ENCODE measurements around the gene ABLIM1. TPM values are rescaled to one million over a fixed set of nuclear protein-coding genes. Genes with fewer than 3 reads are reported as not detected.
A peak's percentile ranks its signal among the peaks of the same experiment; 100 is the strongest.

ABLIM1 gene
- total and polyA plus RNA-seq, 10 donors, result 11.0 to 59.4 (median 38.7) TPM

DNA sequence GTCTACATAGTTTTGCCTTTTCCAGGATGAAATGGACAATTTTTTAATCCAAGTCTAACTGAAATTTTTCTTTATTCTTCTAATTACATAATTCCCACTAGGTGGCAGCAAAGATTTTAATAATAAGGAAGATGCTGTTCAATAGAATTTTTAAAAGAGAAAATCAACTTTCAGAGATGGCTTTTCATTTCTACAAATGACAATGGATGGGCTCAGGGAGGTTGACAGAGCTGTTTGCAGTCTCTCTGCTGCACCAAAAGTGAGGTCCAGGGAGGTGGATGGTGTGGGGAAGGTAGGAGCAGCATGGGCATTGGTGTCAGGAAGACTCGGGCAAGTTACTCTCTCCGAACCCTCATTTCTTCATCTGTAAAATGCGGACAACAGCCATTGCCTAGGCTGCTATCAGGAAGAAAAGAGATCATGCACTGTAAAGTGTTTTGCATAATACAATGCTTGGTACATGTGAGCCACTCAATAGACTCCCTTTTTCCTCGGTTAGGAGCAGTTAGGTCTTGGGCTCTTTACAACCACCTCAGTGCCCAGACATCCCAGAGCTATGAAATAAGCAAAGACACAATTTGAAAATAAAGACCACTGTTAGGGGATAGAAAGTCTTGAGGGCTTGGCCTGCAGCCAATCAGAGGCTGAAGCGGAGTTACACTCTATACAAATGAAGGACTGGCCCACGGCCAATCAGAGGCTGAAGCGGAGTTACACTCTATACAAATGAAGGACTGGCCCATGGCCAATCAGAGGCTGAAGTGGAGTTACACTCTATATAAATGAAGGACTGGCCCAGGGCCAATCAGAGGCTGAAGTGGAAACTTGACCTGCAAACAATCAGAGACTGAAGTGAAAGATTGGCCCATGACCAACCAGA is 107.1 kb downstream of the ABLIM1 start:
- Histone ChIP-seq H3K9me3 (no peaks in the 10 kb centered on the region), H3K27ac (peak overlapping the region in 1 of 8 donors; percentile 33), H3K36me3 (no peaks in the 10 kb centered on the region), H3K4me1 (peaks cover 0 to 36% (median 2%) of the 10 kb centered on the region in 6 donors), H3K27me3 (replicated peaks in 1 of 7) (no peaks in the 10 kb centered on the region), H3K4me3 (peak overlapping the region in 2 of 8 donors; percentile 23 to 41)
- 61 to 79% (median 72%) methylated on average over 7 of the region's 7 CpGs for WGBS, 5 donors
- DNase-seq, result no peak
- intact Hi-C loops (cut with DNase I; ENCODE audit: low total_unique reads), result loop anchor here (5.0 kb wide), 2 partner anchors 231 to 581 kb away; no protein-coding TSS in a partner anchor
- TF ChIP-seq, protein P1, sequence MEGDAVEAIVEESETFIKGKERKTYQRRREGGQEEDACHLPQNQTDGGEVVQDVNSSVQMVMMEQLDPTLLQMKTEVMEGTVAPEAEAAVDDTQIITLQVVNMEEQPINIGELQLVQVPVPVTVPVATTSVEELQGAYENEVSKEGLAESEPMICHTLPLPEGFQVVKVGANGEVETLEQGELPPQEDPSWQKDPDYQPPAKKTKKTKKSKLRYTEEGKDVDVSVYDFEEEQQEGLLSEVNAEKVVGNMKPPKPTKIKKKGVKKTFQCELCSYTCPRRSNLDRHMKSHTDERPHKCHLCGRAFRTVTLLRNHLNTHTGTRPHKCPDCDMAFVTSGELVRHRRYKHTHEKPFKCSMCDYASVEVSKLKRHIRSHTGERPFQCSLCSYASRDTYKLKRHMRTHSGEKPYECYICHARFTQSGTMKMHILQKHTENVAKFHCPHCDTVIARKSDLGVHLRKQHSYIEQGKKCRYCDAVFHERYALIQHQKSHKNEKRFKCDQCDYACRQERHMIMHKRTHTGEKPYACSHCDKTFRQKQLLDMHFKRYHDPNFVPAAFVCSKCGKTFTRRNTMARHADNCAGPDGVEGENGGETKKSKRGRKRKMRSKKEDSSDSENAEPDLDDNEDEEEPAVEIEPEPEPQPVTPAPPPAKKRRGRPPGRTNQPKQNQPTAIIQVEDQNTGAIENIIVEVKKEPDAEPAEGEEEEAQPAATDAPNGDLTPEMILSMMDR (IDR thresholded peaks at IDR 0.05 in 8 of 11, conservative IDR thresholded peaks at IDR 0.05 in 3 of 11), result peak in 10 of 11 experiments; percentile 6 to 64 (median 53)
- TF ChIP-seq POLR2A (IDR thresholded peaks at IDR 0.05), result no peak

DNA sequence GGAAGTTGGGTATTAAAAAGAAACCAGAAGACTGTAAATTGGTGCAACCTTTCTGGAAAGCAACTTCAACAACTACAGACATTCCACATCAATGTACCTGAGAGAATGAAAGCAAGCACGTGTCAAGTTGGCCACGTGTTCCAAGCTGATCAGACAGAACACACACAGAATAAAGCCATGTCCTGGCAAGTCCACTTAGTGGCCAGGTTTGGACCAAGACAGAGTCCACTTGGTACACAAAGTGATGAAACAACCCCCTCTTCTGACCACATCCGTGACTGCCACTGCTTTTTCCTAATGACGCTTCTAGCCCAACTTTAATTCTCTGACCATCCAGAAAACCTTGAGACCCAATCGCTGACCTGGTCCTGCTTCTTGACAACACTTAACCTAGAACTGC is 109.4 kb downstream of the ABLIM1 start:
- Histone ChIP-seq H3K27ac (no peak overlapping the region), H3K4me1 (peaks cover 9 to 60% (median 20%) of the 10 kb centered on the region in 6 donors)
- no peak for DNase-seq

DNA sequence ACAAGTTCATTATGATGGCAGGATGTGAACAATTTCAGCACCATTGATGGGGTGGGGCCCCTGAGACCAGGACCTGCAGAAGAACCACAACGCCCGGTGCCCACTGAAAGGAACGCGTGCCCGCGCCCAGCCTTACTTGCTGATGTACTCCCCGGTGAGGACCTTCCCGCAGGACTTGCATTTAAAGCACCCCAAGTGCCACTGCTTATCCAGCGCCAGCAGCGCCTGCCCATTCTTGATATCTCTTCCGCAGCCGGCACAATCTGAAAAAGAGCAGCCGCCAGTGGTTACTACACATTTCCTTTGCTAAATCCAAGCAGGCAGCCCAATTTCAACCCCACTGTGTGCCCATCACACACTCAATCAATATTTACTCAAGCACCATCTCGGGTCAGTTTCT is 110.6 kb downstream of the ABLIM1 start:
- no peaks in the 10 kb centered on the region for H3K9me3 ChIP-seq
- TF ChIP-seq POLR2A (IDR thresholded peaks at IDR 0.05) (no peak), POLR2AphosphoS5 (IDR thresholded peaks at IDR 0.05) (no peak)
- TF ChIP-seq, protein P1 (IDR thresholded peaks at IDR 0.05 in 8 of 11, conservative IDR thresholded peaks at IDR 0.05 in 3 of 11), result no peak
- peak; percentile 81 for DNase-seq
- intact Hi-C loops (cut with DNase I; ENCODE audit: low total_unique reads), result loop anchor here (5.0 kb wide), 2 partner anchors 75 to 155 kb away; no protein-coding TSS in a partner anchor
- H3K4me1 ChIP-seq, result peaks cover 17 to 71% (median 31%) of the 10 kb centered on the region in 6 donors
- peak overlapping the region in 1 of 8 donors; percentile 30 for H3K4me3 ChIP-seq
- no peaks in the 10 kb centered on the region for H3K27me3 ChIP-seq (replicated peaks in 1 of 7)
- H3K27ac ChIP-seq, result no peak overlapping the region
- WGBS, 5 donors, result 72 to 89% (median 77%) methylated on average over 14 of the region's 14 CpGs
- peaks cover 0 to 7% (median 0%) of the 10 kb centered on the region in 6 donors for H3K36me3 ChIP-seq

More for the DNA sequence above, 109.4 kb downstream of the ABLIM1 start:
- H3K4me3 ChIP-seq, result no peak overlapping the region
- no peaks in the 10 kb centered on the region for H3K9me3 ChIP-seq
- no peak for TF ChIP-seq POLR2AphosphoS5 (IDR thresholded peaks at IDR 0.05)
- no peak for TF ChIP-seq POLR2A (IDR thresholded peaks at IDR 0.05)
- TF ChIP-seq, protein P1 (IDR thresholded peaks at IDR 0.05 in 8 of 11, conservative IDR thresholded peaks at IDR 0.05 in 3 of 11), result peak in 9 of 11 experiments; percentile 9 to 58 (median 41)
- 57 to 78% (median 64%) methylated on average over 5 of the region's 5 CpGs for WGBS, 5 donors
- H3K36me3 ChIP-seq, result peaks cover 0 to 7% (median 0%) of the 10 kb centered on the region in 6 donors
- intact Hi-C loops (cut with DNase I; ENCODE audit: low total_unique reads), result loop anchor here (5.0 kb wide), 2 partner anchors 76 to 154 kb away; no protein-coding TSS in a partner anchor
- no peaks in the 10 kb centered on the region for H3K27me3 ChIP-seq (replicated peaks in 1 of 7)

DNA sequence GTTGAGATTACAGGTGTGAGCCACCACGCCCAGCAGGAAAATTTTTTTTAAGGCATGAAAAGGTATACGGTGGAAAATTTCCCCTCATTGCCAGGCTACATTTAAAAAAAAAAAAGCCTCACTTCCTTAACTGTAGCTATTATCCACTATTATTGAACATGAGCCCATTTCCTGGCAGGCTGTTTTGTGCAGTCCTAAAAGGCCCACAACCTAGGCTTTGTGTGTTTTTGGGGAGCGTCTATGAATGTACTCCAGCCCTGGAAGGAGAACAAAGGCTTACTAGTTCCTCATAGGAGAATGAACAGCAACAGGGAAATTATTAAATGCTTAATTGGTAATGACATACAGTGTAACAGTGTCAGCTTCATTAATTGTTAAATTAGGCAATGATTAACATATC is 111.0 kb downstream of the ABLIM1 start:
- no peak for DNase-seq
- 72 to 78% (median 77%) methylated on average over 3 of the region's 3 CpGs for WGBS, 5 donors
- peaks cover 0 to 7% (median 0%) of the 10 kb centered on the region in 6 donors for H3K36me3 ChIP-seq
- H3K4me3 ChIP-seq, result no peak overlapping the region
- no peaks in the 10 kb centered on the region for H3K27me3 ChIP-seq (replicated peaks in 1 of 7)
- TF ChIP-seq, protein P1 (IDR thresholded peaks at IDR 0.05 in 8 of 11, conservative IDR thresholded peaks at IDR 0.05 in 3 of 11), result no peak
- TF ChIP-seq POLR2AphosphoS5 (IDR thresholded peaks at IDR 0.05) (no peak), POLR2A (IDR thresholded peaks at IDR 0.05) (no peak)
- H3K27ac ChIP-seq, result no peak overlapping the region
- peaks cover 17 to 76% (median 36%) of the 10 kb centered on the region in 6 donors for H3K4me1 ChIP-seq
- H3K9me3 ChIP-seq, result no peaks in the 10 kb centered on the region
- intact Hi-C loops (cut with DNase I; ENCODE audit: low total_unique reads), result loop anchor here (5.0 kb wide), 2 partner anchors 75 to 155 kb away; no protein-coding TSS in a partner anchor
